H9 (cell line): ENCODE data around the gene CUEDC1. TPM values are rescaled to one million over a fixed set of nuclear protein-coding genes. Genes with fewer than 3 reads are reported as not detected.

Source experiments
- DNase-seq: peaks from one replicate; pipeline ENCODE4 v3.0.0-alpha.2; 2017
- H2AFZ ChIP-seq: one replicate; pipeline ENCODE4 v1.6.1; 2013; ENCODE audit warnings: mild to moderate bottlenecking, low read length, control low read depth, moderate library complexity
- H2AK5ac ChIP-seq: 2 replicates; pipeline ENCODE4 v1.6.1; 2013; ENCODE audit warnings: low read length, control low read depth, mixed read lengths; ENCODE audit not compliant: insufficient read length
- H2BK120ac ChIP-seq: one replicate; pipeline ENCODE4 v1.6.1; 2013; ENCODE audit warnings: low read depth, mild to moderate bottlenecking, low read length, control low read depth, inconsistent platforms; ENCODE audit not compliant: poor library complexity, severe bottlenecking
- H2BK12ac ChIP-seq: 2 replicates; pipeline ENCODE4 v1.6.1; 2013; ENCODE audit warnings: low read length, control low read depth, mixed read lengths, low read depth; ENCODE audit not compliant: insufficient read length
- H2BK15ac ChIP-seq: 2 replicates; pipeline ENCODE4 v1.6.1; 2013; ENCODE audit warnings: low read depth, low read length, control low read depth
- H2BK20ac ChIP-seq: one replicate; pipeline ENCODE4 v1.6.1; 2013; ENCODE audit warnings: low read depth, mild to moderate bottlenecking, low read length, control low read depth, inconsistent platforms; ENCODE audit not compliant: poor library complexity, severe bottlenecking
- H2BK5ac ChIP-seq: 2 replicates; pipeline ENCODE4 v1.6.1; 2013; ENCODE audit warnings: low read length, control low read depth, mixed read lengths; ENCODE audit not compliant: insufficient read length
- H3K14ac ChIP-seq: 2 replicates; pipeline ENCODE4 v1.6.1; 2013; ENCODE audit warnings: low read length, control low read depth; ENCODE audit not compliant: insufficient read depth
- H3K18ac ChIP-seq: 2 replicates; pipeline ENCODE4 v1.6.1; 2013; ENCODE audit warnings: low read depth, mild to moderate bottlenecking, mixed read lengths, low read length, control low read depth; ENCODE audit not compliant: insufficient read length
- H3K23ac ChIP-seq: 2 replicates; pipeline ENCODE4 v1.6.1; 2013; ENCODE audit warnings: low read length, control low read depth, mixed read lengths, low read depth; ENCODE audit not compliant: insufficient read length
- H3K23me2 ChIP-seq: 2 replicates; pipeline ENCODE4 v1.6.1; 2013; ENCODE audit warnings: low read depth, mild to moderate bottlenecking, mixed read lengths, low read length, control low read depth; ENCODE audit not compliant: insufficient read length, poor library complexity, severe bottlenecking
- H3K27ac ChIP-seq: 2 replicates; pipeline ENCODE4 v1.5.1; 2013; ENCODE audit warnings: low read length, control low read depth, mixed read lengths, low read depth; ENCODE audit not compliant: insufficient read length
- H3K27me3 ChIP-seq: 2 replicates; pipeline ENCODE4 v1.6.1; 2013; ENCODE audit warnings: low read length, control low read depth, inconsistent platforms; ENCODE audit not compliant: insufficient read depth
- H3K4ac ChIP-seq: 2 replicates; pipeline ENCODE4 v1.6.1; 2013; ENCODE audit warnings: low read depth, mild to moderate bottlenecking, control low read depth, inconsistent platforms, low read length, moderate library complexity
- H3K4me1 ChIP-seq: 2 replicates; pipeline ENCODE4 v1.6.1; 2013; ENCODE audit warnings: low read length, control low read depth, inconsistent platforms; ENCODE audit not compliant: insufficient read depth
- H3K4me2 ChIP-seq: 2 replicates; pipeline ENCODE4 v1.6.1; 2013; ENCODE audit warnings: low read length, control low read depth, mixed read lengths; ENCODE audit not compliant: insufficient read length, insufficient read depth
- H3K56ac ChIP-seq: 2 replicates; pipeline ENCODE4 v1.6.1; 2013; ENCODE audit warnings: low read depth, mild to moderate bottlenecking, mixed read lengths, low read length, control low read depth; ENCODE audit not compliant: insufficient read length
- H3K79me1 ChIP-seq: 2 replicates; pipeline ENCODE4 v1.6.1; 2013; ENCODE audit warnings: low read depth, mild to moderate bottlenecking, moderate library complexity, low read length, control low read depth, inconsistent platforms; ENCODE audit not compliant: insufficient read depth, poor library complexity, severe bottlenecking
- H3K79me2 ChIP-seq: 2 replicates; pipeline ENCODE4 v1.6.1; 2013; ENCODE audit warnings: low read length, control low read depth, inconsistent platforms; ENCODE audit not compliant: insufficient read depth
- H3K9ac ChIP-seq: 2 replicates; pipeline ENCODE4 v1.6.1; 2013; ENCODE audit warnings: low read length, control low read depth, mixed read lengths; ENCODE audit not compliant: insufficient read length; ENCODE audit errors: extremely low read depth
- H3K9me3 ChIP-seq: one replicate; pipeline ENCODE4 v1.6.1; 2013; ENCODE audit warnings: low read depth, low read length, inconsistent platforms; ENCODE audit not compliant: control insufficient read depth
- H3T11ph ChIP-seq: one replicate; pipeline ENCODE4 v1.6.1; 2013; ENCODE audit warnings: mild to moderate bottlenecking, low read length, control low read depth, inconsistent platforms
- H4K20me1 ChIP-seq: one replicate; pipeline ENCODE4 v1.6.1; 2013; ENCODE audit not compliant: control insufficient read depth, insufficient read length, insufficient read depth
- H4K5ac ChIP-seq: 2 replicates; pipeline ENCODE4 v1.6.1; 2013; ENCODE audit warnings: low read depth, mild to moderate bottlenecking, mixed read lengths, low read length, control low read depth; ENCODE audit not compliant: insufficient read length
- H4K8ac ChIP-seq: replicated peaks from 2 replicates; pipeline ENCODE4 v1.6.1; 2013; ENCODE audit warnings: low read length, control low read depth, mixed read lengths, low read depth; ENCODE audit not compliant: insufficient read length
- H4K91ac ChIP-seq: 2 replicates; pipeline ENCODE4 v1.6.1; 2013; ENCODE audit warnings: low read depth, mild to moderate bottlenecking, moderate library complexity, mixed read lengths, low read length, control low read depth; ENCODE audit not compliant: insufficient read length
- H3K27ac Mint-ChIP-seq, 3 experiments: 2 replicates in 2 of 3; 3 replicates in 1 of 3; pipeline ENCODE4 v1.8.0; 2020 to 2021; ENCODE audit warnings: mixed read lengths in 3 of 3, mild to moderate bottlenecking in 1 of 3, moderate library complexity in 1 of 3
- H3K27me3 Mint-ChIP-seq: 2 replicates; pipeline ENCODE4 v1.8.0; 2021; ENCODE audit warnings: low read depth, mild to moderate bottlenecking, moderate library complexity, mixed read lengths
- H3K36me3 Mint-ChIP-seq, 3 experiments: 2 replicates in 2 of 3; 3 replicates in 1 of 3; pipeline ENCODE4 v1.8.0; 2020 to 2021; ENCODE audit warnings: low read depth in 3 of 3, mixed read lengths in 3 of 3; ENCODE audit not compliant: insufficient read depth in 1 of 3
- H3K4me1 Mint-ChIP-seq, 2 experiments: 2 replicates each; pipeline ENCODE4 v1.8.0; 2020; ENCODE audit warnings: mixed read lengths in 2 of 2
- H3K4me3 Mint-ChIP-seq, 2 experiments: 2 replicates in 1 of 2; 3 replicates in 1 of 2; pipeline ENCODE4 v1.8.0; 2020 to 2021; ENCODE audit warnings: mild to moderate bottlenecking in 2 of 2, mixed read lengths in 2 of 2, moderate library complexity in 1 of 2
- H3K9me3 Mint-ChIP-seq, 2 experiments: 2 replicates in 1 of 2; 3 replicates in 1 of 2; pipeline ENCODE4 v1.8.0; 2020; ENCODE audit warnings: mild to moderate bottlenecking in 2 of 2, mixed read lengths in 2 of 2, moderate library complexity in 1 of 2
- CTCF ChIP-seq: fragments of 200-600 bp; sonication (generic); conservative IDR thresholded peaks from 3 replicates; pipeline ENCODE4 v1.8.0; 2021; ENCODE audit warnings: antibody characterized with exemption, mild to moderate bottlenecking
- WGBS: extraction: QIAGEN DNeasy Blood & Tissue Kit; methylation state at CpG from one replicate; pipeline ENCODE4 v1.1.7; 2013; ENCODE audit warnings: missing lambda C conversion rate, low lambda C conversion rate, mixed read lengths; ENCODE audit not compliant: insufficient read length; ENCODE audit errors: extremely low coverage; 5-methylcytosine and 5-hydroxymethylcytosine counted together
- total RNA-seq: library from RNA; stranded (reverse); gene quantifications from 2 replicates; pipeline ENCODE4 v1.2.1, GENCODE V29; 2021

CUEDC1 gene
- total RNA-seq, 1 experiment from 2014 or later: 7.3 TPM

DNA sequence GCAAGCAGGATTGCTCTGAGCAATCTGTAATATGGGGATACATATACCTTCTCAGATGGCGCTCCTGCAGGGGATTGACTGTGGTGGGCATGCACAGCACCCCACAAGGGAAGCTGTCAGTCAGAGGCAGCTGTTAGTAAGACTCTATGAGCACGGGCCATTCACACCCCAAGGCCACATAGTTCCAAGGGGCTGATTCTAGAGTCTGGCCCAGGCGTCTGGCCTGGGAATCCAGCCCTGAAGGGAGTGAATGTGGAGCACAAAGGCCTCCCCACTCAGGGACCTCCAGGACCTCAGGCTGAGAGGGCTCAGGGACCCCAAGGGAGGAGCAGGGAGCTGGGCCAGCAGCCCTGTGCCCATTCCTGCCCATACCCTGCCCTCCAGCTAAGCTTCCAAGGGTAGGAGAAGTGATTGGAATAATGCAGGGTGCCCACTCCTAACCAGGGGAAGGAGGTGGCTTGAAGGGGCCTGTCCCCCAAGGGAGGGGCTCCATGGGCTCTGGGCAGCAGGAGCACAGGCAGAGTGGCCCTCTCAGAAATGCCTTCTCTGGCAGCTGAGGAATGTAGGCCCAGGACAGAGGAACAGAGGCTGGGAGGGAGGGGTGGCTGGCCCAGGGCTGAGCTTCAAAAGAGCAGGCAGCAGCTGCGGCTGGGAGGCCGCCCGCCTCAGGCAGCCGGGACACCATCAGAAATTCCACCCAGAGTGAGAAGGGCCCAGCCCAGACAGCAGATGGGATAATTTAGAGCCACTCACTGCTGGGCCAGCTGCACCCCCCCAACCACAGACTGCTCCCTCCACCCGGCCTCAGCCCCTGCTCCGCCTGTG lies 56.5 kb downstream of the CUEDC1 start:
- peak overlapping the region in 1 of 2 experiments; percentile 55; a peak in 1 of 5 replicates for H3K4me3 Mint-ChIP-seq
- WGBS: no CpG with 5 or more reads among the region's 9 CpGs

More for the DNA sequence above, 56.5 kb downstream of the CUEDC1 start:
- no peaks in the 10 kb centered on the region for H3K36me3 Mint-ChIP-seq
- H2BK120ac ChIP-seq: no peak overlapping the region
- H3K79me1 ChIP-seq: no peaks in the 10 kb centered on the region
- H4K8ac ChIP-seq: no peak overlapping the region
- no peaks in the 10 kb centered on the region for H3K23me2 ChIP-seq
- H4K20me1 ChIP-seq: no peaks in the 10 kb centered on the region
- H3K79me2 ChIP-seq: no peaks in the 10 kb centered on the region
- no peak overlapping the region for H3K4ac ChIP-seq
- H3K9ac ChIP-seq: no peak overlapping the region
- H2BK15ac ChIP-seq: no peak overlapping the region
- no peak for TF ChIP-seq CTCF
- peak overlapping the region; percentile 15 for H2BK12ac ChIP-seq
- H3K9me3 Mint-ChIP-seq: no peaks in the 10 kb centered on the region; a peak in 1 of 5 replicates
- H3K27ac ChIP-seq: no peak overlapping the region
- no peak overlapping the region for H2AFZ ChIP-seq
- no peaks in the 10 kb centered on the region for H3K27me3 ChIP-seq
- peaks cover 37 to 45% of the 10 kb centered on the region in 2 experiments for H3K4me1 Mint-ChIP-seq
- no peaks in the 10 kb centered on the region for H3K9me3 ChIP-seq
- peak overlapping the region; percentile 92 to 96 (median 92) for H3K27ac Mint-ChIP-seq
- H3K23ac ChIP-seq: no peak overlapping the region
- no peak overlapping the region for H4K5ac ChIP-seq
- no peak overlapping the region for H2BK5ac ChIP-seq
- H3K18ac ChIP-seq: peak overlapping the region; percentile 43
- H3K56ac ChIP-seq: no peak overlapping the region
- H2BK20ac ChIP-seq: no peak overlapping the region
- H2AK5ac ChIP-seq: no peak overlapping the region
- H3K4me1 ChIP-seq: no peaks in the 10 kb centered on the region; the same call in 1 of the 2 replicates
- DNase-seq: peak; percentile 95
- H3K27me3 Mint-ChIP-seq: no peaks in the 10 kb centered on the region
- no peak overlapping the region for H3K4me2 ChIP-seq
- H4K91ac ChIP-seq: peak overlapping the region; percentile 39
- no peak overlapping the region for H3T11ph ChIP-seq
- 0 out of 2 replicates have a peak overlapping the region, but pooled peaks have one; percentile 2 for H3K14ac ChIP-seq
